GM21528 (cell line): ENCODE measurements around the gene CCR5AS.
A peak's percentile ranks its signal among the peaks of the same experiment; 100 is the strongest.
"Not testable (repeated sequence)": the region's sequence is repeated elsewhere in the genome, so short reads cannot be mapped to it uniquely, and the experiment has no call there.

Experiments used
- ATAC-seq: cut with Tn5 transposase; IDR thresholded peaks from one replicate; pipeline ENCODE4 v1.9.1; 2021; ENCODE audit warnings: mild to moderate bottlenecking, moderate library complexity; ENCODE audit not compliant: unreplicated experiment, low FRiP score

Gene CCR5AS

DNA sequence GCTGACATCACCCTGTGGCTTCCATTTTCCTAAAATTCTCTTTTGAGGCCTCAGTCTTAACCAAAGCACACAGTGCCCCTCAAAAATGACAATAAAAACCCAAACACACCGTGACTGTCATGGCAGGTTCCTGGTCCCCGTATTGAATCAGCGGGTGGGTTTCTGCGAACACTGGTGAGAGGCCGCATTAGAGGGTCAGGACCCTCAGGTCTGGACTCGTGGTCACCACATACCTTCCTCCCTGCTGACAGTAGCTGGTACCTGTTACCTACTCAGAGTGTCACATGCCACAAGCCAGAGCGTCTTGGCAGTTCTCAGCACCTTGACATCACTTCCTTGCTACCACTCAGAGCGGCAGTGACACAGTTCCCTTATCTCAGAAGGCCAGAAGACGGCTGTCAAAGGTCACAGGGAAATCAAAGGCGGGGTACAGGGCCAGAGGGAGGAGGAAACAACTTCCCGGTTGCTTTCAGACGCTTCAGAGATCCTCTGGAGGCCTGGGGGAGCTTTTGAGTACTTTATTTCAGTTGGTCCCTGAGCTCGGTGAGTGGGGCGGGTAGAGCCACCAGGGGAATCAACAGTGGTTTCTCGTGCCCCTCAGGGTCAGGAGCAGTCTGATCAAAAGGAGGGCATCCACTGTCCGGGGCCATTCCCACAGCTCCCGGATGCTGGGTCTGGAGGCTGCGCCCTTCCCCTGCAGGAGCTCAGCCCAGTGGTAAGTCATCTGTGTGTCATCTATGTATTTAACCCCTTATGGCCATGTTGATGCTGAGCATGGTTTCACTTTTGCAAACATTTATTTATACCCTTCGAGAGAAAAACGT lies at the start of gene CCR5AS, which contains the start of gene CCRL2:
Gene CCR5AS, minus strand, starts transcription at position 279 of the 824 bp plus-strand sequence.
Gene CCRL2, plus strand, starts transcription at position 472 of the 824 bp plus-strand sequence. CDS start 821 bp downstream, outside the sequence.
- ATAC-seq, result no peak

DNA sequence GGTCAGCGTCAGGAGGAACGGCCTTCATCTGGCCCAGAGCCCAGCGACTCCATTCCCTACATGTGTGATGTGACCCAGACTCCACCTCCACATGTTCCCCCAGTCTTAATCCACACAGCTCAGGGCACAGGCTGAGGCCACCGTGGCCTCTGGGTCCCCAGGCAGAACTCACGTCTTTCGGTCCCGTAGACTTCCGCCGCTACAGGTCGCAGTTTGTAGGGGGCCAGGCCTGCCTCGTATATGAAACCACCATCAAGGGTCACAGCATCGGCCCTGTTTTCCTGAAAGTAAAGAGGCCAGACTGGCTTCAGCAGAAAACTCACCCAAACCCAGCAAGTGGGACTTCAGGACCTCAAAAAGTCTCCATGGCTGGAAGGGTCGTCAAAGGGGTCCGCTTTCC lies 49.3 kb upstream of the CCR5AS start:
- no peak for ATAC-seq

DNA sequence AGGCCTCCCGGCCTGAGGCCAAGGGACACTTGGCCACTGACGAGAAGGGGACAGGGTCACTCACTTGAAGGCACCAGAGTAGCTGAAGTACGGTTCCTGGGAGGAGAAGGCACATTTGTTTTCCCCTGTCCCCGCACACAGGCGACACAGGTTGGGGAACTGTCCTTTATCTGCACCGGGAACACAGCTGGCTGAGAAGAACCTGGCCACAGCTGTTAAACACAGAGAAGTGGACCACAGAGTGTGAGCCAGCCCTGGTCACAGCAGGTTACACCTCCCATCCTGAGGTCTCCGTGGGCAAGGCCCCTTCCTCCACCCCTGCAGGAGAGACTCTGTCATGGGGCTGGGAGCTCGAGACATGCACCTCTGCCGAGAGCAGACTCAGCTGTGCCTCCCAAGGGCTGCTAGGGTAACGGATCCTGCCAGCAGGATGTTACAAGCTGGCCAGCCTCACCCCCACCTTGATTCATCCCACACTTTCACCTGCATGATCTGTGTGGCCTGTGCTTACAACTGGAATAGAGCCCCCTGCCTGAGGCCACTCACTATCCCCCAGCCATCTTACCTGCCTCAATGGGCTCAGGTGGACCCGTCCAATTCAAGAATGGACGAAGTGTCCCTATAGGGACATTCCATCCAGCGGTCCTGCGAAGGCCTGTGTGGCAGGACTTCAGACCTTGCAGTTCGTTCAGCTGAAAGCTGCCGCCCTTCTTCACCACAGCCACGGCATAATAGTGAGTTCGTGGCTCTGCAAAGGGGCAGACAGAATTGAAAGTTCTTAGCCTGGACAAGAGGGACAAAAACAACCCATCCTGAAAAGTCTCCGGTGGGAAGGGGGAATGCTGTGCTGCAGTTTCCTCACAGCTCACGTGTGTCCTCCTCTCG lies 48.6 kb upstream of the CCR5AS start:
- no peak for ATAC-seq

DNA sequence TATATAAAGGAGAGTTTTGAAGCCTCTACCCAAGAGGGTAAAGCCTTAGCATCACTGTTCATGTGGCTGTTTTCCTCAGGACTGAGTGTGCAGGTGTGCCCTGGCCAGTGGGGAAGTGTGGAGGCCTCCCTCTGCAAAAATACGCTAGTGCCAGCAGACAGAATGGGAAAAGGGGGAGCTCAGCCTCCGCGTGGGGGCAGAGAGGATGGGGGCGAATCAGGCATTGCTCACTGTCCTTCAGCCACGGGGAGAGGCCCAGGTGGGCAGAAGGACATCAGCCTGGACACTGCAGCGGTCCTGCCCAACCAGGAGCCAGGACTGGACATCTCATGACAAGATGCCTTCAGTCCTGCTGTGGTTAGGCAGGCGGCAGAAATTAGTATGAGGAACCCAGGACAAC lies 47.7 kb upstream of the CCR5AS start:
- no peak for ATAC-seq

DNA sequence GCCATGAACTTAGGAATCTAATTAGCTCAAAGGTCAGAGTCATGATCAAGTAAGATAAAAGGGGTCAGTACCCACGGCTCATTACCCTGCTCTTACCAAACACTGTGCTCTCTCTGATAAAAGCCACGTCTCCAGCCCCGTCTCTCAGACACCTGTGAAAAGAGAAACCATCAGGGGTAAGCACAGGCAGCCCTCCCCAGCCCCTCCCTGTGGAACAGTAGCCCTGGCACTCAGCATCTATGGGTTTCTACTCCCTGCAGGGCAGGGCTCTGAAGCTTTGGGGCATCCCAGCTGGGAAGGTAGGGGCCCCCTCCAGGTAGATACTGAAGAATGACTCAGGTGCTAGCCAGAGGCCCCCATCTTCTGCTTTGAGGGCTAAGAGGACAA lies 47.3 kb upstream of the CCR5AS start:
- ATAC-seq, result no peak

DNA sequence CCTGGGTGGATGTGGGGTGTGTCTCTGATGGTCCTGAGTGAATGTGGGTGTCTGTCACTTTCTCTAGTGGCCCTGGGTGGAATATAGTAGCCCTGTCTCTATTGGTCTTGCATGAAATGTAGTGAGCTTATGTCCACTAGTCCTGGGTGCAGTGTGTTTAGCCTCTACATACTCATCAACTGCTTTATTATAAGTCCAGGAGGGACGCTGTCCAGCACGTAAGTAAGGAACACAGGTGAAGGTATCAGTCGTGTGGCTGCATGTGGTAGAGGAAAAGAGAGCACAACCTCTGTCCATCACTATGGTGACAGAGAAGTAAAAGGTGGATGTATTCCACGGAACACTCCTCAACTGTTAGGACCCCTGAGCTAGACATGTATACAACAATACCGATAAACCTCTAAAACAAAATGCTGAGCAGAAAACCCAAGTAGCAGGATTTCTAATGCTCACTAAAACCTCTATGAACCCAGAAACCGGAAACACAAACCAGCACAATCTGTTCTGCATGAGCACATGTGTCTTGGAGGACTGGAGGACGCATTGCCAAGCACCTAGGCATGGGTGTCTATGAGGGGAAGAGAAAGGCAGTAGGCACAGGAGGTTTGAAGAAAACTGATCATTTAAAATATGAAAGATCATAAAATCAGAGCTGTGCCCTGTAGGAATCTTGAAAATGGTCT lies 46.8 kb upstream of the CCR5AS start:
- ATAC-seq, result no peak

DNA sequence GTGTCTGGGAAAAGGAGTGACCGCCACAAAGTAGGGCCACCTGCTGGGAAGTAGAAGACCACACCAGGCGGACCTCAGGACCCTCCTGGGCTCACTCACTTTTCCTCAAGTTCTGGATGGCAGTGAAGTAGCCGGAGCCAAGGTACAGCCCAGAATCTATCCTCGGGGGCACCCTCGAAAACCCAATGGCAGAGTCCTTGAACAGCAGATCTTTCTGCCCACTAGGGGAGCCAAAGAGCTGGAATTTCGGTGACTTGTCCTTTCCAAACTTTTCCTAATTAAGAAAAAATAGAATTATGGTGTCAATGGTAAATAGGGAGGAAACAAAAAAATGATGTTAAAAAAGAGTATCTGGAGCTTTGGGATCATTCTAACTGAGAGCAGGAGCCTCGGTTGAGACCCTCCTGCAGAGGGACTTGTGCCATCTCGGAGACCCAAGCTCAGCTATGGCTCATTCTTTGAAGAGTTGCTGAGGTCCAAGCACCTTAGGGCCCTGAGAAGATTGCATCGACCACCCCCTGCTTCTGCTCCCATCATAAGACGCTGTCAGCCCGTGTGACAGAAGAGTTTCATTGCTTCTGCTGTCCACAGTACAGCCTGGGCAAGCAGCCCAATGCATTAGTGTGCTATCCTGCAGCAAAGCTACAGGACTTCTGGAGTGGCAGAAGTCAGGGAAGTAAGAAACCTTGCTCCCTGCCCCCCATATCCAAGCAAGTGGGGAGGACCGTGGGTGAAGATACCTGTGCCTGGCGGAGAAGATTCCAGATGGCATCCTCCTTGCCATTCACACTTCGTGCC lies 43.1 kb upstream of the CCR5AS start:
- no peak for ATAC-seq

DNA sequence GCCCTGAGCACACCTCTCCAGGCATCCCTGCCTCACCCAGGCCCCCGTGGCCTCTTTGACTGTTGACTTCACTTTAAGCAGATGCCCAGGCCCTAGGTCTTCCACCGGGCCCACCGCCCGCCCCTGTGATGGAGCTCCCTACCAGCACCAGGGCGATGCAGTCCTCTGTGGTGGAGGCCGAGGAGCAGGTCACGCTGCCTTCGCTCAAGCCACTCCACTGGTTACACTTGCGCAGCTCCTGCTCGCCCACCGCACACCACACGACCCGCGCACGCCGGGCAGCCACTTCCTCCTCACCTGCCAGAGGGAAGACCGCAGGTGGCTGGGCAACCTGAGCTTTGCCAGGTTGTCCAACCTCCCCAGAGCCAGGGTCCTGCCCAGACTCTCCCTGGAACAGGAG lies 41.9 kb upstream of the CCR5AS start:
- ATAC-seq, result no peak

DNA sequence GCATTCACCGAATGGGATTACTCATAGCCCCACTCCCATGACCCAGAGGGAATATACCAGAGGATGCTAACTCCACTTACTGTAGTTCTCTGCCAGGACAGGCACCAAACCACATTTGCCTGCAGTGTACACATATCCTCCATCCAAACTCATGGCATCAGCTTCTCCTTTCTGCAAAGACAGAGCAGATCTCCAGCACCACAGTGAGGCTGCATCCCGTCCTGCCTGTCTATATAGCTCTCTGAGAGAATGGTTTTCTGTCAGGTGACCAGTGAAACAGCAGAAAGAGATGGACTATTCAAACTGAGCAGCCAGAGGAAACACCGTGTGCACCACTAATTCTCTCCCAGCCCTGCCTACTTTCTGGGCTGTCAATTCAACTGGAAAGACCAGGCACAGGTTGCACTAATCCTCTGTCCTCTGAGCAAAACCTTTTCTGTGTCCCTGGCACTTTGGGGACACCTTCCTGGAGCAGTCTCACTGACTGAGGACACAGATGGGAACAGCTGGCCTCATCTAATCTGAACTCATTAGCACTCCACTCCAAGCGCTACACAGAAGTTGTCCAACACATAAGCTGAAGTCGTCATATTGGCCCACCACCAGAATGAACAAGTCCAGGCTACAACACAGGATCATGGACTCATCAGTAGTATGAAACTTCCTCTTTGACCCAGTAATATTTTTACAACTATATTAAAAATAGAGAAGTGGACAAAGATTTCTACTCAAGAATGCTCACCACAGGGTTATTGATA lies 40.5 kb upstream of the CCR5AS start:
- no peak for ATAC-seq

DNA sequence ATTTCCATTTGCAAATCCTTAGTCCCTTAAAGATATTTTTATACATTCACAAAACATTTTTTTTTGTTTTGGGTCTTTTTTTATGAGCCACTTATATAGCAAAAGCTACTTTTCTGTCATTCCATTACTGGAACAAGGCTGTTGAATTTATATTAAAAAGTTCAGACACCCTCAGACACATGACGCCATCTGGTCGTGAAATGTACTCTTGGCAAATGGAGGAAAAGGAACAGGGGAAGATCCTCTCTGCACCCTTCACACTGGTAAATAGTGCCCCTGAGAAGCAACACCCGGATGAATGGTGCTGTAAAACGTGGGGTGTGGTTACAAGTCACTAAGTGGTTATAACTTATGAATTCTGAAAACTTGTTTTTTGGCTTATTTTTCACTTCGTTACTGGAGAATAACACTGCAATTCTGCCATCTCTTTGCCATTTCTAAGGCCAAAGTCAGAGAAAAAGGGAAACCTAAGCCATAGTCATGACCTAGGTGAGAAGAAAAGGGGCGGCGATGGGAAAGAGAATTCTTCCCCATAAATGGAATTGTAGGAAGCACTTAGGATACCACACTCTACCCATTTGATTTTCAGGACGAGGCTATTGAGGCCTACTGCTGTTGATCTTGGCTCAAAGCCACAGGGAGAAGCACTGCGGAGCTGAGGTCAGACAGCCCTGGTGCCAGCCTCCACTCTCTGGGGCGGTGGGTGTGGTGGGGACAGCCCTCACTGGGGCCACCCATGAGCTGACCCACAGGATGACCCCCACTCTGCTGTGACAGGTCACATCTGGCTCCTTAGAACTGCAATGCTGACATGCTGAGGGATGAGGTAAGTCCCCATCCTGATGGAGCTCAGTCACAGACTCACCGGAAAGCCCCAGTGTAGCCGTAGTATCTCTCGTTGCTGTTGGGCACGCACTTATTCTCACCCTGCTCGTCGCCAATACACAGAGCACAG lies 36.0 kb upstream of the CCR5AS start:
- no peak for ATAC-seq

DNA sequence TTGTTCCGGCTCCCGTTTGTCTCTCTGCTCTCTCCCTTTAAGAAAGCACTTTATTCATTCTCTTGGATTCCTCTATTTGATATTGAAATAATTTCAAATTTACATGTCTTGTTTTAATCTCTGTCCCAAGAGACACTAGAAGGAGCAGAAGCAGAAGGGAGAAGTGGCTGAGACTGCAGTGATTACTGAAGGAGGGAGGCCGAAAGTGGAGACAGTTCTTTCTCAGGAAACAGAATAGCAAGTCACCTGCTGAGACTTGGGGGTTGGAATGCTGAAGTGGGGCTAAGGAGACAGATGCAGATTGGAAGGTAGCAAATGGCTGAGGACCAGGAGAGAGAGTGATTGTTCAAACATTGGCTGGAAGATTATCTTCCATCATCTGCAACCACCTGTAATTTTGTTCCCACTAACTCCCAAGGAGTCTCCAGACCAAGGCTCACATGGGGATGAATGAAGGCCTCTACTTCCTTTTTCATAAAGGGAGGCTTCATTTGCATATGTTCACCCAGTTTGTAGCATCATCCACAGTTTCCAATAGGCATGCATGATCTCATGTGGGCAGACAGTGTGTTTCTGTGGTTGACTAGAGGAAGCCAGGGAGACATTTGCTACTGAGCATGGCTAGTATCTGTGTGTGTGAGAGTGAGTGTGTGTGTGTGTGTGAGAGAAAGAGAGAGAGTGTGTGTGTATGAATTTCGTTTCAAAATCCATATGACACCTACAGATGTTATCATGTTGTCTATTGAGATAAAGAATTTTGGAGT lies 33.8 kb upstream of the CCR5AS start:
- ATAC-seq, result peak; percentile 60

DNA sequence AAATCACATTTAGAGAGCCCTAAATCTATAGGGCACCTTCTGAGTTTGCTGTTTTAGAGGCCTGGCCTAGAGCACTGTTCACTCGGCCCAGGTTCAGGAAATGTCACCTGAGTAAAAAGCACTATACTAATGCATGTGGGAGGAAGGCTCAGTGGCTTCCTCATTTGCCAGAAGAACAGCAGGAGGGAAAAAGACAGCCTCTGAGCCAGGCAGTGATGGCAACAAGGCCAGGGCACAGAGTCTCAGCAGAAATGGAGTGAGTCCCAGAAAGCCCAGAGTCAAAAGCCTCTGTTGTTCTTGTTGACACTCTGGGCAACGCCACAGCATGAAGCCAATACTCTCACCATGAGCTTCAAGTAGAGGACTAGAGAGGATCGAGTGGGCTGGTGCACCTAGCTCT lies 32.0 kb upstream of the CCR5AS start:
- no peak for ATAC-seq

DNA sequence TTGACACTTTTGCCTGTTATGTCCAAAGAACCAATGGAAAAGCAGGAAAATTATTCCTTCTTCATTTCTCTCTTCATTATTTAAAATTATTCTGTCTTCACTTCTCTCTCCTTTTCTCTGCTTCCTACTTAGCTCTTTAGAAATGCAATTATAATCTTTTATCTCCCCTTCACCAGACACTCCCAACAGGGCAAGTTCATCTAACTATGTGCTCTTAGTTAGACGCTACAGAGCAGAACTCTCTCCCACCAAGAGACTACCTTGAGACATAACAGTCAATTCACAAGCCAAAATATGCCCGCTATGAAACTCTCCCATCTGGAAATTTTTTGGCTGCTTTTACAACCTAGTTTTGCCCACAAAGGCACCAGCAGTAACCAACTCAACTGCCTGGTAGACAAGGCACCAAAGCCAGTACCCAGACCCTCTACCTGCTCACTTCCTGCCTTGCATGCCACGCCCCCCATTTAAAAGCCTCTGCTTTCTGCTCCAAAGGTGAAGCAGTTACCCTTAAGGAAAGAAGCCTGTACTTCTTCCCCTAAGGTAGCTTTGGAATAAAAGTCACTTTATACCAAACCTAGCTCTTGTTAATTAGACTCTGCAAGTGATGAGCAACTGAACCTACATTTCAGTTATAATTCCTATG lies 28.3 kb upstream of the CCR5AS start:
- ATAC-seq, result no peak

DNA sequence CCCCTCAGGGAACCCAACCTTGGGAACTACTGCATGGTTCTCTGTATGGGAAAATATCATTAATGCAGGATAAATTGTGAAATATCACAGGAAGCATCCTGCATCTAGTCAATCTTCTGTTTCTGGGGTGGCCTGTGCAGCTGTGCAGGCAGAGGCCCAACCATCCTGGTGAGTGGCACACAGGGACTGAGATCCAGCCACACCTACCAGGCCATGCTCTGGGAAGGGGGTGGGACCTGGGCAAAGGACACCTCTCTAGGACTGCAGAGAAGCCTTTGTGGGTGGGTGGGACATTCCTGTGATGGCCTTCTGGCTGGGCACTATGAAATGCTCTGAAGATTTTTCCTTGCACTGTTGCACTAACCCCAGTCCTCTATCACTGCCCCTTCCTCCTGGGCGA lies 27.0 kb upstream of the CCR5AS start:
- no peak for ATAC-seq

DNA sequence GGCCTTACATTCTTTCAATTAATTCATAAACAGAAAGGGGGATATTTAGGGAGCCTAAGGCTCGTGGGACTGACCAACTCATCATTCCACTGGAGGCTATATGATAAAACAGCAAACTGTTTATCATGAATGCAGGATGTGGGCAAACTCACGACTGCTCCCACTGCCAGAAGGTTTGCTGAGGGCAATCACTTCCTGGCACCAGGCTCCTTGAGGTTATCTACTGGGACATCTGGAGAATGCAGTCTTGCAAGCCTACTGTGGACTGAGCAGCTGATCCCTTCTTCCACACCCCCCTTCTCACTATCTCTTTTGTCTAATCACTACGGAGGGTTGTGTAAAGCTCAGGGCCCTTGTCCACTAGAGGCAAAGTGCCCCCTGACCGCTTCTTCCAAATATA lies 26.3 kb upstream of the CCR5AS start:
- not testable (repeated sequence) for ATAC-seq

DNA sequence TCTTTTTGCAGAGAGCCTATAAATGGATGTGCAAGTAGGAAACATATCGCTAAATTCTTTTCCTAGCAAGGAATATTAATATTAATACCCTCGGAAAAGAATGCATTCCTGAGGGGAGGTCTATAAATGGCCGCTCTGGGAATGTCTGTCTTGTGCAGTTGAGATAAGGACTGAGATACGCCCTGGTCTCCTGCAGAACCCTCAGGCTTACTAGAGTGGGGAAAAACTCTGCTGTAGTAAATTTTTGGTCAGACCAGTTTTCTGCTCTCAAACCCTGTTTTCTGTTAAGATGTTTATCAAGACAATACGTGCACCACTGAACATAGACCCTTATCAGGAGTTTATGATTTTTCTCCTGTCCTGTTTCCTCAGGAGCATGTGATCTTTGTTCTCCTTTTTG lies 25.0 kb upstream of the CCR5AS start:
- not testable (repeated sequence) for ATAC-seq

DNA sequence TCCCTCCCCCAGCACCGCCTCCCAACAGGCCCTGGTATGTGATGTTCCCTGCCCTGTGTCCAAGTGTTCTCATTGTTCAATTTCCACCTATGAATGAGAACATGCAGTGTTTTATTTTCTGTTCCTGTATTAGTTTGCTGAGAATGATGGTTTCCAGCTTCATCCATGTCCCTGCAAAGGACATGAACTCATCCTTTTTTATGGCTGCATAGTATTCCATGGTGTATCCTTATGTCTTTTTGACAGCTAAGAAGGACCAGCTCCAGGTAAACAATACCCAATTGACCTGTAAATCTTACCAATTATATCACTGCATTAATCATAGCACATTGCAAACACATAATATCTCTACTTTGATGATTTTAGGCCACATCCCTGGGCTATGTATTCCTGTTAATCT lies 24.0 kb upstream of the CCR5AS start:
- ATAC-seq, result not testable (repeated sequence)
